Activated T-cell treated with anti-CD3 and anti-CD28 coated beads, Interleukin-2, amount 50 U/mL, for 72 hours (primary cell): ENCODE results near the gene GSTM2. TPM values are rescaled to one million over a fixed set of nuclear protein-coding genes. Genes with fewer than 3 reads are reported as not detected.

Experiments
- ATAC-seq, 2 donors: fragments of 150-1000 bp; cut with Tn5 transposase; replicated peaks in 1 of 2; 2 replicates each; pipeline ENCODE4 v1.10.0; 2021; ENCODE audit warnings: moderate library complexity in 2 of 2, mild to moderate bottlenecking in 1 of 2
- DNase-seq, 2 donors: peaks; one replicate each; pipeline ENCODE4 v3.0.0; 2021 to 2022; ENCODE audit warnings: mixed read lengths in 1 of 2
- H3K27ac Mint-ChIP-seq: one replicate; pipeline ENCODE4 v1.8.0; 2022; ENCODE audit warnings: mild to moderate bottlenecking, moderate library complexity, mixed read lengths
- H3K27me3 Mint-ChIP-seq: one replicate; pipeline ENCODE4 v1.8.0; 2022; ENCODE audit warnings: low read depth, mixed read lengths
- H3K36me3 Mint-ChIP-seq, 2 donors: one replicate each; pipeline ENCODE4 v1.8.0; 2022; ENCODE audit warnings: mixed read lengths in 2 of 2, mild to moderate bottlenecking in 1 of 2; ENCODE audit not compliant: insufficient read depth in 2 of 2
- H3K4me1 Mint-ChIP-seq: one replicate; pipeline ENCODE4 v1.8.0; 2022; ENCODE audit warnings: low read depth, mixed read lengths
- H3K4me3 Mint-ChIP-seq, 2 donors: one replicate each; pipeline ENCODE4 v1.8.0; 2022; ENCODE audit warnings: mild to moderate bottlenecking in 2 of 2, mixed read lengths in 2 of 2, moderate library complexity in 2 of 2
- H3K9me3 Mint-ChIP-seq, 2 donors: one replicate each; pipeline ENCODE4 v1.8.0; 2022; ENCODE audit warnings: mixed read lengths in 2 of 2
- total RNA-seq, 2 donors: library from RNA; stranded (reverse); gene quantifications; one replicate each; pipeline ENCODE4 v1.2.3, GENCODE V29; 2022

GSTM2 gene
- total RNA-seq = 10 to 100 TPM; 40.2 to 41.9 TPM

DNA sequence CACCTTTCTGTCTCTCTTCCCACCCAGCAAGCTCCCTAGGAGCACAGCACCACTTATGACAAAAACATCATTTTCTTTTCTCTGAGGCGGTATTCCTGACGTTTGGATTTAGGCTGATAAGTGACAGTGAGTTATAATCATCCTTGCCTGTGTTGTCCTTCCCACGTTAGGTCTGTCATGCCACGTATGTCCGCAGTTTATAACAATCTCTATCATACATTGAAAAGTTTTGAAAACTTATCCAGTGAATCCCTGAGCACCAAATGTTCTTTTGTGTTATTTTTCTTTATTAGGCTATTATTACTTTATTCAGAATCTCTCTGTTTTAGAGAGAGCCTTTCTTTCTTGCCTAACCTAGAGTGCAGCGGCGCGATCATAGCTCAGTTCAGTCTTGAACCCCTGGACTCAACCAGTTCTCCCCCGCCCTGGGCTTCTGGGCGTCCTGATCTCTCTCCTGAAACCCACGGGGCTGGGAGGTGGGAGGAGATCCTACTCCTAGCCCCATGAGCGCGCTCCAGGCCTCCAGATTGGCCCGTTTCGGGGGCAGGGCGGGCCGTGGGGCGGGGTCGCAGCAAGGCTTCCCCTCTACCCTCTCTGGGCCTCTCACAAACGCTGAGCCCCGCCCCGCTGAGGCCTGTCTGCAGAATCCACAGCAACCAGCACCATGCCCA, at the start of gene GSTM2:
Gene GSTM2, plus strand, starts transcription at position 606 of the 671 bp plus-strand sequence. Its CDS starts 59 bp downstream, at position 665.
- Mint-ChIP-seq H3K27ac (no peak within 1 kb of the TSS), H3K9me3 (no peaks in the 10 kb centered on the region), H3K27me3 (no peaks in the 10 kb centered on the region), H3K36me3 (peaks cover 0 to 3% of the 10 kb centered on the region in 2 donors), H3K4me1 (peaks cover 20% of the 10 kb centered on the region), H3K4me3 (peak within 1 kb of the TSS; percentile 78 to 86)
- peak; percentile 99 for ATAC-seq
- DNase-seq = peak; percentile 83 to 90

DNA sequence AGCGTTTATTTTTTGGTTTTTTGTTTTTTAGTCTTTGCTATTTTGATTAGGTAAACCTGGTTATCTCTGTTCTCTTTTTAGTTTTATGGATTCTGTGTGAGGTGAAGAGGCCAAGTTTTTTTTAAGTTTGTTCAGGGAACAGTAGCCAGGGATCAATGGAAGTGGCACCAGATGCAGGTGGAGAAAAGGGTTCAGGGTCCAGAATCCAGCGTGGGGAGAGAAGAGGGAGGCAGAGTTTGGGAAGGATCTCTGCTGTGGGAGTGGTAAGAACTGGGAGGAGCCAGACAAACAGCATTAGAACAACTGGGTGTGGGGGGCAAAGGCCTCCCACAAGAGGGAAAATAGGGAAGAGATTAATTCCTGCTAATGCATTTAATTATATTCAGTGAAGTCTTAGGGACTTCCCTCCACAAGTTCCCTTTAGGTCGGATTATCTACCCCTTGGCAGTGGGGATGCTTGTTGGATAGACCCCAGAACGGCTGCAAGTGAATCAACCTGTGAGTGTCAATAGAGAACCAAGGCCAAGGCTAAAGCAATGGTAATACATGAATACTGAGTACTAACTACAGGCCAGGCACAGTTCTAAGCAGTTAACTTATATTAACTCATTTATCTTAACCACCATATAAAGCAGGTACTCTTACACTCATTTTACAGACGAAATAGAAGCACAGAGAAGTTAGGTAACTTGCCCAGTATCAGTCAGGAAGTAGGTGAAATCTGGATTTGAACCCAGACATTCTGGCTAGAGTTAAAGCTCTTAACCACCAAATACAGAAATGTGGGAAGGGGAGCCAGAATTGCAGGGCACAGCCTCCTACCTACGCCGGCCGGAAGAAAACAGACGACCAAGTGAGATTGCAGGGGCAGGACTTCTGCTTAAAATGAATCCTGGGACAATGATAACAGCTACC, 48.9 kb upstream of the GSTM2 start:
- Mint-ChIP-seq H3K4me1 (peaks cover 70% of the 10 kb centered on the region), H3K36me3 (peaks cover 2% of the 10 kb centered on the region in 2 donors), H3K27me3 (no peaks in the 10 kb centered on the region), H3K27ac (peak overlapping the region; percentile 97), H3K9me3 (no peaks in the 10 kb centered on the region), H3K4me3 (peak overlapping the region; percentile 91 to 98)
- DNase-seq = no peak
- ATAC-seq = no peak

GRCh38 chr1:109619576-109620400, 48.1 kb upstream of the GSTM2 start, which contains the start of the genes AMPD2 and GNAT2:
TSS of gene AMPD2 (plus strand) at chr1:109619837. CDS start at chr1:109621176, 1,339 bp downstream.
TSS of gene GNAT2 (minus strand) at chr1:109619616. CDS start at chr1:109612870, 6,746 bp downstream.
- Mint-ChIP-seq H3K9me3 (no peaks in the 10 kb centered on the region), H3K4me1 (peaks cover 79% of the 10 kb centered on the region), H3K27me3 (no peaks in the 10 kb centered on the region), H3K36me3 (peaks cover 2% of the 10 kb centered on the region in 2 donors), H3K4me3 (peak within 1 kb of the TSS; percentile 91 to 98), H3K27ac (peak within 1 kb of the TSS; percentile 97)
- peak; percentile 83 to 87 for DNase-seq
- peak; percentile 65 to 69 for ATAC-seq

- ATAC-seq = no peak
- Mint-ChIP-seq H3K4me1 (peaks cover 80% of the 10 kb centered on the region), H3K9me3 (no peaks in the 10 kb centered on the region)
Measured at GRCh38 chr1:109620401-109620791, 47.5 kb upstream of the GSTM2 start.

DNA sequence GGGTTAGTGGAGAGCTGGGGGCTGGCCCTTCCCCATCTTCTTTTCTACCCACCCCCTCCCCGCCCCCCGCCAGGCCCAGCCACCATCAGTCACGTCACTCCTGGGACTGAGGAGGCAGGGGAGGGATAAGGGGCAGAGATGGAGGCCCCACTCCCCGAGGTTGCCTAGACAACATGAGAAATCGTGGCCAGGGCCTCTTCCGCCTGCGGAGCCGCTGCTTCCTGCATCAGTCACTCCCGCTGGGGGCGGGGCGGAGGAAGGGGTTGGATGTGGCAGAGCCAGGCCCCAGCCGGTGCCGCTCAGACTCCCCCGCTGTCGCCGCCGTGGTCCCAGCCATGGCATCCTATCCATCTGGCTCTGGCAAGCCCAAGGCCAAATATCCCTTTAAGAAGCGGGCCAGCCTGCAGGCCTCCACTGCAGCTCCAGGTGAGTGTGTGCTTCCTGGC, 47.0 kb upstream of the GSTM2 start:
- Mint-ChIP-seq H3K4me3 (peak overlapping the region; percentile 91 to 98), H3K36me3 (peaks cover 2% of the 10 kb centered on the region in 2 donors), H3K4me1 (peaks cover 76% of the 10 kb centered on the region), H3K9me3 (no peaks in the 10 kb centered on the region), H3K27me3 (no peaks in the 10 kb centered on the region), H3K27ac (peak overlapping the region; percentile 97)
- peak; percentile 97 to 99 for DNase-seq
- ATAC-seq = peak; percentile 86 to 87

More at GRCh38 chr1:109620401-109620791, 47.5 kb upstream of the GSTM2 start:
- Mint-ChIP-seq H3K36me3 (peaks cover 2% of the 10 kb centered on the region in 2 donors), H3K27me3 (no peaks in the 10 kb centered on the region), H3K27ac (peak overlapping the region; percentile 97), H3K4me3 (peak overlapping the region; percentile 91 to 98)
- no peak for DNase-seq

DNA sequence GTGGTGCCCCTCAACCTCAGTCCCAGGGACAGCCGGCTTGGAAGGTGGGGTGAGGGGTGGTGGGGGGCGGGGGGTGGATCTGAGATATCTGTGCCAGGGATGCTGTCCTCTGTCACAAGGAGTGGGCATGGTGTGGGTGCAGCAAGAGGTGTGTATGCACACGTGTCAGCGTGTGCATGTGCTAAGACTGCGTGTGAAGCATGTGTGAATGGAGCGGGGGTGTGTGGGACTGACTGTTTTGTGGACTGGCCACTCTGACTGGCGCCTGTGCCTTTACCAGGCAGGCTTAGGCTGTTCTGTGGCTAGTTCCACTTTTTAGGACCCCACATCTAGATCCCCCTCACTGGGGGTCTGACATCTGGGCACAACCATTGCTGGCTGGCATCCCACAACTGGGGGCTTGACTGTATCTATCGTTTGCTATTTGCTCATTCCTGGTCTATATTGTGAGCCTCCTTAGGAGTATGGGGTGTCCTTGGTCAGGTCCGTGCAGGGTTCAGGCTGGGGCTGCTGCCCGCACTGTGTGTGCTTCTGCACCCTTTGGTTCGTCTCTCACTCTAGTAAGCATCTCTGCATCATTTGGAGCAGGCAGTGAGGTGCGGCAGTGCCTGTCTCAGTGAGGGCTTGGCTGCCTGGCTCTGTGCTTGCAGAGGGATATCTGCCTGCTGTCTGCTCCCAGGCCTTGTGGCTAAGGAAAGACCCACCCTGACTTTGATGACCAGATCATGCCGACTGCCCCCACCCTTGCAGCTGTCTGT, 46.3 kb upstream of the GSTM2 start:
- DNase-seq (no peak), ATAC-seq (peak in 1 of 2 donors; percentile 19)
- Mint-ChIP-seq H3K9me3 (no peaks in the 10 kb centered on the region), H3K27me3 (no peaks in the 10 kb centered on the region), H3K27ac (peak overlapping the region; percentile 84), H3K36me3 (peaks cover 2% of the 10 kb centered on the region in 2 donors), H3K4me3 (peak overlapping the region; percentile 91 to 98), H3K4me1 (peaks cover 69% of the 10 kb centered on the region)

GRCh38 chr1:109622137-109622892, 45.5 kb upstream of the GSTM2 start:
- H3K4me1 Mint-ChIP-seq = peaks cover 61% of the 10 kb centered on the region
- no peak for DNase-seq
- H3K27me3 Mint-ChIP-seq = no peaks in the 10 kb centered on the region
- no peak for ATAC-seq
- no peaks in the 10 kb centered on the region for H3K9me3 Mint-ChIP-seq
- peaks cover 2% of the 10 kb centered on the region in 2 donors for H3K36me3 Mint-ChIP-seq
- peak overlapping the region; percentile 84 for H3K27ac Mint-ChIP-seq
- H3K4me3 Mint-ChIP-seq = peak overlapping the region; percentile 91 to 98

- H3K27me3 Mint-ChIP-seq = no peaks in the 10 kb centered on the region
- H3K4me3 Mint-ChIP-seq = peak overlapping the region; percentile 12 to 91
- no peaks in the 10 kb centered on the region for H3K9me3 Mint-ChIP-seq
- H3K27ac Mint-ChIP-seq = no peak overlapping the region
- peaks cover 57% of the 10 kb centered on the region for H3K4me1 Mint-ChIP-seq
- DNase-seq (no peak), ATAC-seq (no peak)
- H3K36me3 Mint-ChIP-seq = peaks cover 2% of the 10 kb centered on the region in 2 donors
Measured at GRCh38 chr1:109622895-109623294, 45.0 kb upstream of the GSTM2 start.

DNA sequence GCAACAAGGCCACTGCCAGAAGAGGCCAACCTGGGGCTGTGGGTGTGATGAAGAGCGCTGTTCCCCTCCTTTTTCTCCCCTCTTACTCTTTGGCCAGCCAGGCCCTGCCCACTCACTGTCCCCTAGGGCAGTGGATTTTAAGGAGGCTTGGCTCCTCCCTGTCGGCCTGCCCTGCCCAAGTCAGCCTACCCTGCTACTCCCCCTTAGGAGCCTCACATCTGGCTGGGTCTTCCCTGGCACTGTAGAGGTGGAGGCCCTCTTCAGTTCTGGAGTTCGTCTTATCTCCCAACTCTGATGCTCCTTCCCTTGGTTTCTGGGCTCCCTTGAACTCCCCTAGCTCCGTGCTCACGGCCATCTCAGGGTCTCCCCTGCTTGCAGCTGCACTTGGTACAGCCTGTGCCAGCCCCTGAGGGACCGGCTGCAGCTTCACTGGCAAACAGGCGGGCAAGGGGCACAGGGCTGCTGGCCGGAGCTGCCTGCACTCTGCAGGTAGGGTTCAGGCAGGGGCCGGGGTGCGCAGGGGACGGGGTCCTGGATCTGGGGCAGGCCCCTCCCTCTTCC, 44.2 kb upstream of the GSTM2 start:
- Mint-ChIP-seq H3K4me1 (peaks cover 52% of the 10 kb centered on the region), H3K4me3 (peak overlapping the region; percentile 47 to 91), H3K27me3 (no peaks in the 10 kb centered on the region), H3K27ac (peak overlapping the region; percentile 26), H3K9me3 (no peaks in the 10 kb centered on the region), H3K36me3 (peaks cover 2% of the 10 kb centered on the region in 2 donors)
- DNase-seq = no peak
- no peak for ATAC-seq

GRCh38 chr1:109624201-109625010, 43.5 kb upstream of the GSTM2 start:
- no peak for DNase-seq
- peak overlapping the region; percentile 47 to 91 for H3K4me3 Mint-ChIP-seq
- peaks cover 2 to 3% of the 10 kb centered on the region in 2 donors for H3K36me3 Mint-ChIP-seq
- peak overlapping the region; percentile 51 for H3K27ac Mint-ChIP-seq
- H3K4me1 Mint-ChIP-seq = peaks cover 45% of the 10 kb centered on the region
- no peak for ATAC-seq
- no peaks in the 10 kb centered on the region for H3K9me3 Mint-ChIP-seq
- H3K27me3 Mint-ChIP-seq = no peaks in the 10 kb centered on the region
